ENCODE measurements around the gene DCP1B. TPM values are rescaled to one million over a fixed set of nuclear protein-coding genes. Genes with fewer than 3 reads are reported as not detected.
A peak's percentile ranks its signal among the peaks of the same experiment; 100 is the strongest.

The DCP1B gene
- total RNA-seq, 2 experiments from 2014 or later, result 14.2 to 15.2 TPM

DNA sequence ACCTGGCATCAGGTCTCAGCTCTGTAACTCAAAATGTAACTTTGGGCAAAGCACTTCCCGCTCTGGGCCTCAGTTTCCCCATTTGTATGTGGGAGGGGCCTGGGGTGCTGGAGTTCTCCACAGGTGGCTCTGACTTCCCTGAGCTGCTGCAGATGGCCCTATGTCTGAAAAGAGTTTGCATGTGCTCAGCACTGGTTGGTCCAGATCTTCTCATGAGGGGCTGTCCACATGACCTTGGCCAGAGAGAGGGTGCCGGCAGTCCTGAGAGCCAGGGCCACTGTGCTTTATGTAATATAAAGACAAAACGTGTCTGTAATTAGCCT is 78.6 kb downstream of the DCP1B start:
- Mint-ChIP-seq H3K36me3 (no peaks in the 10 kb centered on the region), H3K4me1 (peaks cover 6% of the 10 kb centered on the region), H3K27ac (no peak overlapping the region), H3K4me3 (no peak overlapping the region), H3K27me3 (peaks cover 6% of the 10 kb centered on the region), H3K9me3 (ENCODE audit: low read depth) (no peaks in the 10 kb centered on the region)
- CTCF ChIA-PET, result interaction anchor here (4.5 kb wide), 1 partner anchor 14 kb away, joined by 19 read pairs; no protein-coding TSS in a partner anchor
- DNase-seq (peak; percentile 35), ATAC-seq (no peak)

DNA sequence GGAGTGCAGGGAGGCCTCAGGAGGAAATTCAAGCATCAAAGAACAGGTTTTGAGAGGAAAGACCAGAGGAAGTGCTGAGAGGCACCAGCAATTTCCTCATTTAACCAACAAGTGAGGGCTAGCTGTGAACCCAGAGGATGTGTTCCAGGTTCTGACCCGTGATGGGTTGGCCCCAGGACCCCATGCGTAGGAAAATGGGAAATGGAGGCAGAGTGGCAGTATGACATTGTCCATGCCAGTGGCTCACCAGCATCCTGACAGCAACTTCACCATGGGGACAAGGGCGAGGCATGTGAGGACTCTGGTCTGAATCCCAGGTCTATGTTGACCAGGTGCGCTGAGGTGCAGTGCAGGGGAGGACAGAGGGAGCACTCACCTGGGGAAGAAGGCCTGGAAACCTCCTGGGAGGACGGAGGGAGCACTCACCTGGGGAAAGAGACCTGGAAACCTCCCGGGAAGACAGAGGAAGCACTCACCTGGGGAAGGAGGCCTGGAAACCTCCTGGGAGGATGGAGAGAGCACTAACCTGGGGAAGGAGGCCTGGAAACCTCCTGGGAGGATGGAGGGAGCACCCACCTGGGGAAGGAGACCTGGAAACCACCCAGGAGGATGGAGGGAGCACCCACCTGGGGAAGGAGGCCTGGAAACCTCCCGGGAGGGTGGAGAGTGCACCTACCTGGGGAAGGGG is 79.1 kb downstream of the DCP1B start:
- ATAC-seq (no peak), DNase-seq (peak; percentile 23)
- CTCF ChIA-PET, result interaction anchor here (4.5 kb wide), 1 partner anchor 15 kb away, joined by 19 read pairs; no protein-coding TSS in a partner anchor
- Mint-ChIP-seq H3K27ac (no peak overlapping the region), H3K9me3 (ENCODE audit: low read depth) (no peaks in the 10 kb centered on the region), H3K27me3 (peaks cover 10% of the 10 kb centered on the region), H3K4me3 (no peak overlapping the region), H3K4me1 (peaks cover 6% of the 10 kb centered on the region), H3K36me3 (no peaks in the 10 kb centered on the region)

DNA sequence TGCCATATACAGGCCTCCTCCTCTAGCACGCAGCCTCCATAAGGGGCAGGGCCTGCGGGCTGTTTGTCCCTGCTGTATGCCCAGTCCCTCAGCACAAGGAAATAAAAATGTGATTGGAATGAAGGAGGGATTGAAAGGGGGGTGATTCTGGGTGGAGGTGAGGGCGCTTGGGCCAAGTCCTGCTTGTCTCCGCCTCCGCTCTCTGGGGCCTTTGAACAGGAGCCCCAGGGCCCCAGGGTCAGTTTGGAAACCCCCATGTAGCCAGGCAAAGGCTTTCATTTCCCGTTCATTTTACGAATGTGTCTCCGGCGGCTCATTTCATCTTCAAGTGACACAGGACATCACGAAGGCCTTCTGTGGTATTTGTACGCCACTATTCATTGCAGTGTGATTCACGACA is 81.3 kb downstream of the DCP1B start:
- H3K27ac Mint-ChIP-seq, result no peak overlapping the region
- peaks cover 15% of the 10 kb centered on the region for H3K27me3 Mint-ChIP-seq
- no peak overlapping the region for H3K4me3 Mint-ChIP-seq
- H3K9me3 Mint-ChIP-seq (ENCODE audit: low read depth), result no peaks in the 10 kb centered on the region
- CTCF ChIA-PET, result no interaction called here
- H3K4me1 Mint-ChIP-seq, result peaks cover 6% of the 10 kb centered on the region
- DNase-seq (peak; percentile 21), ATAC-seq (no peak)
- no peaks in the 10 kb centered on the region for H3K36me3 Mint-ChIP-seq

DNA sequence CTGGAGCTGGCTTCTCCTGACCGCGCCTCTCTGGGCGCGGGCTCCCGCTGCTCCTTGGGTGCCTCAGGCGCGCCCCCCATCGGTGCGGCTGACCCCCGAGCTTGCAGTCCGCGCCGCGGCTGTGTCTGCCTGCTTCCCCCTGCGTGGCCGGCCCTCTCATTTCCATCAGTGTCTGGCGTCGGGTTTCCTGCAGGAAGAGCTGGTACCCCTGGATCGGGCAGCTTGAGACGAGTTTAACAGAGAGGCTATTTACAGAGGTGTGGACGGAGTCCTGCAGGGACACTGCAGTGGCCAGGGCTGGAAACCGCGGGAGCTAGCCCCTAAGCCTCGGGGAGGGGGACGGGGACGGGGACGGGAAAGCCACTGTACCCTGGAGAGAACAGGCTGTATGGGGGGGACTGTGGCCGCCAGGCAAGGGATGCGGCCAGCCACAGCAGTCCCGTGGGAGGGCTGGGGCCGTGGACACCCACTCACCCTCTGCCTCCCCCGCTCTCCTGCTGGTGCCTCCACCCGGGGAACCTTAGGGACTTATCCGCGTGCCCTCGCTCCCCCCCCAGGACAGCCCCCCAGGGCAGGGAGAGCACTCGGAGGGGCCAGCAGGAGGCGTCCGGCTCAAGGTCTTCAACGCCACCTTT is 82.1 kb downstream of the DCP1B start:
- no peaks in the 10 kb centered on the region for H3K36me3 Mint-ChIP-seq
- no peak for ATAC-seq
- CTCF ChIA-PET, result interaction anchor here (2.4 kb wide), 1 partner anchor 18 kb away, joined by 12 read pairs; no protein-coding TSS in a partner anchor

DNA sequence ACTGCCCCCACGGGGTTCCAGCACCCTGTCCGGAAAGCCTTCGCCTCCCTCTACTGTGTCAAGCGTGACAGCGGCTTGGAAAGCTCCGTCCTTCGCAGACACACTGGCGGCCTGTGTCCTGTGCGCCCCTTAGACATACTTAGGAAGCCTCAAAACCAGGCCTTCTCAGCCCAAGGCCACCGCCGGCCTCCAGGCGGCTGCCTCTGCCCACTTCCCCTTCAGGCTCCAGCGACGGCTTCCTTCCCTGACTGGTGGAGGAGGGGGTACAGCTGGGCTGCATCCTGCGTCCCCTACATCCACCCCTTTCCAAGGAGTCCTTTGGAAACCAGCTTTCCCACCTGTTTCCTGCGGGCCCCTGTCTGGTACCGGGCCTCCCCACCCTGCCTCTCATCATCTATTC is 83.3 kb downstream of the DCP1B start:
- no peak overlapping the region for H3K4me3 Mint-ChIP-seq
- peaks cover 15% of the 10 kb centered on the region for H3K27me3 Mint-ChIP-seq
- no peaks in the 10 kb centered on the region for H3K9me3 Mint-ChIP-seq (ENCODE audit: low read depth)
- peaks cover 12% of the 10 kb centered on the region for H3K4me1 Mint-ChIP-seq
- no peaks in the 10 kb centered on the region for H3K36me3 Mint-ChIP-seq
- ATAC-seq, result no peak
- CTCF ChIA-PET, result interaction anchor here (0.6 to 2.4 kb wide), 3 partner anchors 19 to 130 kb away, joined by 3 to 12 read pairs (median 3); no protein-coding TSS in a partner anchor
- no peak overlapping the region for H3K27ac Mint-ChIP-seq
- peak; percentile 34 for DNase-seq

More for the DNA sequence above, 82.1 kb downstream of the DCP1B start:
- no peak overlapping the region for H3K4me3 Mint-ChIP-seq
- DNase-seq, result peak; percentile 23
- H3K4me1 Mint-ChIP-seq, result peaks cover 6% of the 10 kb centered on the region
- H3K27me3 Mint-ChIP-seq, result peaks cover 15% of the 10 kb centered on the region
- no peak overlapping the region for H3K27ac Mint-ChIP-seq
- H3K9me3 Mint-ChIP-seq (ENCODE audit: low read depth), result no peaks in the 10 kb centered on the region

DNA sequence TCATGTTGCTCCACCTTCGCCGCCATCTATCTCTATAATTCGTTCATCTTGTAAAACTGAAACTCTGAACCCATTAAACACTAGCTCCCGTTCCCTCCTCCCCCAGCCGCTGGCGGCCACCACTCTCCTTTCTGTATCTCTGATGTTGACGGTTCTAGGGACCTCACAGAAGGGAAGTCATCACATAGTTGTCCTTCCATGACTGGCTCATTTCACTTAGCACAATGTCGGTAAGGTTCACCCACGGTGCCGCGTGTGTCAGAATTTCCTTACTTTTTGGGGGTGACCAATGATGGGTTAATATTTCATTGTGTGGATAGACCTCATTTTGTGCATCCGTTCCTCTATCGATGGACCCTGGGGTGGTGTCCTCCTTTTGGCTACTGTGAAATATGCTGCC is 83.8 kb downstream of the DCP1B start:
- Mint-ChIP-seq H3K9me3 (ENCODE audit: low read depth) (no peaks in the 10 kb centered on the region), H3K27ac (no peak overlapping the region), H3K36me3 (no peaks in the 10 kb centered on the region), H3K27me3 (peaks cover 15% of the 10 kb centered on the region), H3K4me1 (peaks cover 17% of the 10 kb centered on the region), H3K4me3 (no peak overlapping the region)
- CTCF ChIA-PET, result interaction anchor here (0.9 to 2.4 kb wide), 2 partner anchors 19 to 125 kb away, joined by 3 to 12 read pairs; no protein-coding TSS in a partner anchor
- DNase-seq, result peak; percentile 38
- ATAC-seq, result no peak

DNA sequence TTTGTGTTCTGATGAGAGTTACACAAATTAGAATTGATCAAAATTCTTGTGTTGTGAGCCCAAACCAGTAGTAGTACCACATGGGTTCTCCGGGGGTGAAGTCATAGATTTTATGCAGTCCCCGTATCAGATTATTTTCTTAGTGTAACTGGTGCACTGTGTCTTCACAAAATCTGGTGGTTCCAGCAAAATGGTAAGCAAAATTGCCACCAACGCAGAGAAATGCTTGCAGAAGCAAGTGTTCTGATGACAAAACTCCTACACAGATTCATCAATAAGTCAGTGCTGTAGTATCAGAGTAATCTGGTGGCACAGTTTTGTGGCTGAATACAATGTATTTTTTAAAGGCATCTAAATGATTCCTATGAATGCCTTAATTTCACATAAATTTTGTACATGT is 84.5 kb downstream of the DCP1B start:
- Mint-ChIP-seq H3K4me3 (no peak overlapping the region), H3K9me3 (ENCODE audit: low read depth) (no peaks in the 10 kb centered on the region), H3K36me3 (no peaks in the 10 kb centered on the region), H3K27me3 (peaks cover 15% of the 10 kb centered on the region), H3K4me1 (peaks cover 19% of the 10 kb centered on the region), H3K27ac (no peak overlapping the region)
- DNase-seq (no peak), ATAC-seq (no peak)
- CTCF ChIA-PET, result interaction anchor here (2.4 kb wide), 1 partner anchor 20 kb away, joined by 12 read pairs; no protein-coding TSS in a partner anchor

DNA sequence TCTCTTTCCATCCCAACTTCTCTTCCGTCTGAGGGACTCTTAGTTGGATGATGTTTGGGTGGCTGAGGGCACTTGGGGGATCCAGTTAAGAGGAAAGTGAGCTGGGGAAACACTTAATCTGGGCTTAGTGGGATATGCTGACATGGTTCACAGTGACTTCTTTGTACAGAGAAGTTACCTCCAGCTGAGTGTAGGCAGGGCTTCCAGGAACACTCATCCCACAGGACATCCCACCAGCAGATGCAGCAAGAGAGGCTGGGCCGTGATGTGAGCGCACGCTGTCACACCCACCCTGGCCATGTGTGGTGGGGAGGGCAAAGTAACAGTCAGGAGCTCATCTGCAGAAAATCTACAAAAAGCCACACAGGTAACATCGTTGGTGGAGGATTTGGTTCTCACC is 85.0 kb downstream of the DCP1B start:
- no peaks in the 10 kb centered on the region for H3K36me3 Mint-ChIP-seq
- no peak overlapping the region for H3K4me3 Mint-ChIP-seq
- H3K27me3 Mint-ChIP-seq, result peaks cover 15% of the 10 kb centered on the region
- CTCF ChIA-PET, result no interaction called here
- H3K9me3 Mint-ChIP-seq (ENCODE audit: low read depth), result no peaks in the 10 kb centered on the region
- ATAC-seq (no peak), DNase-seq (peak; percentile 39)
- peaks cover 17% of the 10 kb centered on the region for H3K4me1 Mint-ChIP-seq
- H3K27ac Mint-ChIP-seq, result no peak overlapping the region

DNA sequence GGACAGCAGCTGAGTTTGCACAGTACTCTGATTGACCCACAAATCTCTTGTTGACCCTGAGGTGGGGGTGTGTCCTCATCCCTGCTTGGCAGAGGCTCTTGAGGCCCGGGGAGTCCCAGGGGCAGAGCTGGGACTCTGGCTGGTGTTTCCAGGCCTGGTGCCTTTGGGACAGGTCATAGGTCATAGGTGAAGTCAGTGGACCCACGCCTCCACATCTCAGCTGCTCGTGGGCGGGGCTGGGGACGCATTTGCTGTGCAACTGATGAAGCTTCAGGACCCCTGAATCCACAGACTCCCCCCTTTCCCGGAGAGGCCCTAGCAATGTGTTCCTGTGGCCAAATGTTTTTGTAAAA is 85.4 kb downstream of the DCP1B start:
- CTCF ChIA-PET, result no interaction called here
- no peak for ATAC-seq
- Mint-ChIP-seq H3K4me3 (no peak overlapping the region), H3K27ac (no peak overlapping the region), H3K4me1 (peaks cover 17% of the 10 kb centered on the region), H3K9me3 (ENCODE audit: low read depth) (no peaks in the 10 kb centered on the region), H3K27me3 (peaks cover 15% of the 10 kb centered on the region), H3K36me3 (no peaks in the 10 kb centered on the region)
- DNase-seq, result peak; percentile 31

DNA sequence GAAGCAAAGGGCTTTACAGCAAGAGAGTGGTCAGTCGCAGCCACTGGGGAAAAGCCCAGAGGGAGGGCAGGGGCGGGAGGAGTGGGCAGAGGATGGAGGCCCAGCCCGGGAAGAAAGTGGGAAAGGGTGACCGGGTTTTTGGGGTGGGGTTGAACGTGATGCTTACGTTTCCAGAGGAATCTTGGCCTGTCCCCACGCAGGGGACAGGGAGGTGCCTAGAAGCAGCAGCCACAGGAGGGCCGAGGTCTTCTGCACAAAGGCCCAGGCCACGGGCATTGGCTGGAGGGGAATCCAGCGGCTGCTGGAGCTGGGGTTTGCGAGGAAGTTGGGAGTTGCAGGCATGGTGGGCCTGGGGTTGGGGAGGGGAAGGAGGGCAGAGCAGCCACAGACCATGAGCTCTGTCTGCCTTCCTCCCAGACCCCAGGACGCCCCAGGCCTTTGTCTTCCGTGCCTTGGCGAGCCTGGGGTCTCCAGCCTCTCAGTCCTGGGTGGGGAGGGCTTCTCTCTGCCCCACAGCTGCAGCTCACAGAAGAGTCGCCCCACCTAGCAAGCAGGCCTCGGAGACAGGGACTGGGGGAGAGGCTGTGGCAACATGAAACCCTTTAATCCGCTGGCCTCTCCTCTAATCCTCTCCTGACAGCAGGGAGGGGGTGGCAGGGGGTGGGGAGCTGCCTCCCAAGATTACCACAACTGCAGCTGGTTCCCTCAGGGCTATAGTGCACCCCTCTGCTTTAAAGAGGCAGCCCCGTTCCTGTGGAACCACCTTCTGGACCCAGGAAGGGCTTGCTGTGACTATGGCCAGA is 86.0 kb downstream of the DCP1B start, which contains the start of gene CACNA2D4:
Gene CACNA2D4, minus strand, starts transcription at position 572 of the 803 bp plus-strand sequence. Its CDS starts 179 bp downstream, at position 393.
- Mint-ChIP-seq H3K27ac (no peak within 1 kb of the TSS), H3K27me3 (peaks cover 15% of the 10 kb centered on the region)

DNA sequence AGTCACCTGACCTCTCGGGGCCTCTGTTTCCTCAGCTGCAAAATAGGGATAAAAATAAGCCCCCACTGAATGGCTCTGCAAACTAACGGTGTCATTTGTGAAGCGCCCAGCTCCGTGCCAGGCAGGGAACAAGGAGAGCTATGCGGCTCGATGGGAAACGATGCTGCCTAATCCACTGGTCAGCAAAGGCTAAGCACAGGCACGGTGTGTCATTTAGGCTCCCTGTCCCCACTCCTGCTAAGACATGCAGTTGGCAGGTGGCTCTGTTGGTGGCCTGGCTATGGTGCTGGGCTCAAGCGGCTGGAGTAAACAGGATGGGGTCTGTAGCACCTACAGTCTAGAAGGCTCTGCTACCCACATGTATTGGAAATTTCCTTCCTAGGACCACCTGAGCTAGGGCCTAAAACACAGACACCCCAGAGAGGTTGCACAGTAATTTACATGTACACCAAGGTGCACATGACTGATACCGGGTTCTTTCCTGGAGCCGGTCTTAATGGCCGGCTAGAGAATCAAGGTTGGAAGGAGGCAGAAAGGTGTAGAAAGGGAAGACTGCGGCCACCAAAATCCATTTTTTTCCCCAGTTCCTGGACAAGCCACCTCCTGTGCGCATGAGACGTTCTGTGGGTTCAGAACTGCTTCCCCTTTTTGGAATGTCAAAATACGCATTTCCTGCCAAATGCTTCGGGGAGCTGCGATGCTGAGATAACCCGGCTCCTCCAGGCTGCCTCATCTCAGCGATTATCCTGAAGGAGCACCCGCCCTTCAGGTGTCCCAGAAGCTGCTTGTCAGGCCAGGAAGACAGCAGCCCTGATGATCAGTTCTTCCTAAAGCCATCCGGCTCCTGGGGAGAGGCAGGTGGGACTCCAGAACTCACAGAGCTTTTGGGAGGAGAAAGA is 86.8 kb downstream of the DCP1B start:
- peaks cover 15% of the 10 kb centered on the region for H3K27me3 Mint-ChIP-seq
- CTCF ChIA-PET, result no interaction called here
- no peaks in the 10 kb centered on the region for H3K36me3 Mint-ChIP-seq
- H3K27ac Mint-ChIP-seq, result no peak overlapping the region
- no peak overlapping the region for H3K4me3 Mint-ChIP-seq
- no peaks in the 10 kb centered on the region for H3K9me3 Mint-ChIP-seq (ENCODE audit: low read depth)
- ATAC-seq (no peak), DNase-seq (peak; percentile 34)
- H3K4me1 Mint-ChIP-seq, result peaks cover 17% of the 10 kb centered on the region

More for the DNA sequence above, 86.0 kb downstream of the DCP1B start, which contains the start of gene CACNA2D4:
- Mint-ChIP-seq H3K4me3 (no peak within 1 kb of the TSS), H3K9me3 (ENCODE audit: low read depth) (no peaks in the 10 kb centered on the region), H3K36me3 (no peaks in the 10 kb centered on the region), H3K4me1 (peaks cover 17% of the 10 kb centered on the region)
- no peak for ATAC-seq
- CTCF ChIA-PET, result no interaction called here
- no peak for DNase-seq

DNA sequence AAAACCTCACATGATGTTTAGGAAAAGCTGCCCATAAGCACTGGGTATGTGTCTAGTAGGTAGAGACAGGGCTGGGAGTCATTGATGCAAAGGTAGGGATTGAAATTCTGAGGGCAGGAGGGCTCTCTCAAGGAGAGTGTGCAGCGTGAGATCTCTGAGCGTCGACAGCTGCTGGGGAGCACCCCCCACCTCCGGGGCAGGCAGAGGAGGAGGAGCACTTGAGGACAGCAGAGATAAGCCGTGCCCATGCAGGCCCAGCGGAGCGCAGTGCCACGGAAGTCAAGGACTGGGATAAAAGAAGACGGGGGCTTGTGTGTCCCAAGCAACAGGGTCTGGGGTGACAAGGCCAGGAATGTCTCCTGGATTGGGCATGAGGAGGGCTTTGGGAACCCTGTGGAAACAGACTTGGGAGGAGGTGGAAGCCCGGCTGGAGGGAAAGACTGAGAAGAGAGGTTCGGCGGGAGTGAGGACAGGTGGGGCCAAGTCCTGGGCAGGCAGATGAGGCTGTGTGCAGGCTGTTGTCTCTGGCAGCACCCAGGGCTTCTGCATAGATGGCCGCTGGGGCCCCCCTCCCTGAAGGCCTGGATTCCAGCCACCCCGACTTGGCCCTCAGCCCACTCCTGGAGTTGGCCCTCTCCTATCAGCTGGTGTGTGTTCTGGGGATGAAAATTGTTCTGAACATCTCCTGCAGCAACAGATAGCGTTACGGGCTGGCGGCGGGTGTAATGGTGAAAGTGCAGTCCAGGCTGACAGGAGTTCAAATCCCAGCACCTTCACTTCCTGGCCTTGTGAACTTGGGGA is 87.7 kb downstream of the DCP1B start:
- no peak overlapping the region for H3K4me3 Mint-ChIP-seq
- ATAC-seq (no peak), DNase-seq (peak; percentile 28)
- CTCF ChIA-PET, result interaction anchor here (1.0 to 1.8 kb wide), 5 partner anchors 23 to 126 kb away, joined by 3 to 7 read pairs (median 4); no protein-coding TSS in a partner anchor
- H3K36me3 Mint-ChIP-seq, result no peaks in the 10 kb centered on the region
- peaks cover 17% of the 10 kb centered on the region for H3K4me1 Mint-ChIP-seq
- peak overlapping the region; percentile 77 for H3K27ac Mint-ChIP-seq
- peaks cover 15% of the 10 kb centered on the region for H3K27me3 Mint-ChIP-seq
- H3K9me3 Mint-ChIP-seq (ENCODE audit: low read depth), result no peaks in the 10 kb centered on the region

Measured in activated CD8-positive, alpha-beta memory T cell treated with anti-CD3 and anti-CD28 coated beads, Interleukin-2, amount 10 ng/mL, durations not matched to agents 7 days and 5 days (primary cell).